HepG2 (cell line): Measurements from ENCODE around the gene WNT1. TPM values are rescaled to one million over a fixed set of nuclear protein-coding genes. Genes with fewer than 3 reads are reported as not detected.

Source experiments
- ATRX ChIP-seq: sonication (generic); formaldehyde crosslinking; IDR thresholded peaks from 2 replicates; pipeline ENCODE4 v1.4.0; 2020; ENCODE audit warnings: missing genetic modification reagents, borderline replicate concordance
- CHD4 ChIP-seq: fragments of 200-600 bp; sonication (generic); IDR thresholded peaks from 2 replicates; pipeline ENCODE4 v1.7.0; 2017; ENCODE audit warnings: mild to moderate bottlenecking, low read length, borderline replicate concordance
- HNRNPLL ChIP-seq: fragments of 200-400 bp; formaldehyde crosslinking; IDR thresholded peaks from 2 replicates; pipeline ENCODE4 v1.6.1; 2017; ENCODE audit warnings: mild to moderate bottlenecking, low read depth, low read length; ENCODE audit not compliant: poor library complexity, severe bottlenecking
- MAX ChIP-seq: IDR thresholded peaks from 2 replicates; pipeline ENCODE4 v1.6.1; 2012; ENCODE audit warnings: inconsistent platforms
- MXD4 ChIP-seq: IDR thresholded peaks from 2 replicates; pipeline ENCODE4 v1.6.1; 2016; ENCODE audit warnings: mild to moderate bottlenecking, missing biosample characterization, missing genetic modification reagents
- PTBP1 ChIP-seq: fragments of 200-400 bp; formaldehyde crosslinking; IDR thresholded peaks from 2 replicates; pipeline ENCODE4 v1.6.1; 2018; ENCODE audit warnings: low read length, low read depth; ENCODE audit not compliant: poor library complexity, severe bottlenecking
- RBAK ChIP-seq: sonication (generic); formaldehyde crosslinking; IDR thresholded peaks from 2 replicates; pipeline ENCODE4 v1.5.1; 2020; ENCODE audit warnings: mild to moderate bottlenecking, missing genetic modification reagents
- RXRA ChIP-seq: sonication (generic); formaldehyde crosslinking; IDR thresholded peaks from 2 replicates; pipeline ENCODE4 v1.5.1; 2020; ENCODE audit warnings: missing genetic modification reagents
- SOX6 ChIP-seq, 2 experiments: fragments of 450-650 bp in 1 of 2; sonication (generic) in 1 of 2; formaldehyde crosslinking in 1 of 2; IDR thresholded peaks; 2 replicates each; pipeline versions ENCODE4 v1.4.0 to v1.6.1; 2017 to 2020; ENCODE audit warnings: antibody characterized with exemption in 1 of 2, mild to moderate bottlenecking in 1 of 2, missing genetic modification reagents in 1 of 2
- TRIM22 ChIP-seq: fragments of 450-650 bp; IDR thresholded peaks from 2 replicates; pipeline ENCODE4 v1.6.1; 2017
- ZFP36L2 ChIP-seq: sonication (generic); formaldehyde crosslinking; IDR thresholded peaks from 2 replicates; pipeline ENCODE4 v1.4.0; 2020; ENCODE audit warnings: missing genetic modification reagents
- ZNF180 ChIP-seq: sonication (generic); formaldehyde crosslinking; IDR thresholded peaks from 2 replicates; pipeline ENCODE4 v1.4.0; 2020; ENCODE audit warnings: low read depth, missing genetic modification reagents, borderline replicate concordance
- ZNF362 ChIP-seq: sonication (generic); formaldehyde crosslinking; IDR thresholded peaks from 2 replicates; pipeline ENCODE4 v1.4.0; 2020; ENCODE audit warnings: missing genetic modification reagents, mild to moderate bottlenecking, borderline replicate concordance
- polyA plus RNA-seq, 8 experiments: library from polyadenylated mRNA; depleted of rRNA in 3 of 8; stranded (reverse) in 7 of 8; unstranded in 1 of 8; fragments of >200 nt; fragmentation: Illumina TruSeq in 4 of 8; extraction: Trizol in 4 of 8; gene quantifications; 2 replicates each; pipeline versions ENCODE4 v1.2.1 to v1.2.3, GENCODE V29; 2011 to 2016; ENCODE audit warnings: low read depth in 4 of 8, missing spikeins in 1 of 8, mixed read lengths in 1 of 8; ENCODE audit not compliant: insufficient read depth in 1 of 8
- total RNA-seq, 5 experiments: library from RNA; depleted of rRNA; stranded (reverse); fragments of >200 nt; fragmentation: Illumina TruSeq; extraction: Trizol; gene quantifications; 2 replicates each; pipeline ENCODE4 v1.2.3, GENCODE V29; 2016; ENCODE audit warnings: low read depth in 1 of 5

Gene WNT1
- total and polyA plus RNA-seq, 2 of the 13 experiments (the other 11 are each of a cell fraction or from before 2014, with no cell fraction given) = not detected

GRCh38 chr12:48995086-48995879 is 17.2 kb downstream of the WNT1 start (continued):
- no peak for TF ChIP-seq ZNF180 (CRISPR knock-in tag)
- no peak for TF ChIP-seq RXRA (CRISPR knock-in tag)
- TF ChIP-seq SOX6 (IDR thresholded peaks at IDR 0.05) = no peak
- TF ChIP-seq SOX6 (CRISPR knock-in tag; IDR thresholded peaks at IDR 0.05) = 0 out of 2 replicates have a peak, but pooled peaks have one; percentile 18
- peak; percentile 40 for TF ChIP-seq HNRNPLL
- 0 out of 2 replicates have a peak, but pooled peaks have one; percentile 30 for TF ChIP-seq CHD4
- TF ChIP-seq MAX = no peak
- no peak for TF ChIP-seq RBAK
- TF ChIP-seq PTBP1 = no peak
- no peak for TF ChIP-seq ZFP36L2 (CRISPR knock-in tag)
- TF ChIP-seq ATRX (CRISPR knock-in tag) = no peak
- no peak for TF ChIP-seq ZNF362 (CRISPR knock-in tag)
- no peak for TF ChIP-seq TRIM22
- TF ChIP-seq MXD4 = no peak
